Activated naive CD4-positive, alpha-beta T cell treated with anti-CD3 and anti-CD28 coated beads, Interleukin-2, amount 50 U/mL, for 72 hours (primary cell): ENCODE results near the gene ARL15. TPM values are rescaled to one million over a fixed set of nuclear protein-coding genes. Genes with fewer than 3 reads are reported as not detected.

ENCODE experiments used
- ATAC-seq, 2 donors: fragments of 150-1000 bp; cut with Tn5 transposase; 2 replicates each; pipeline ENCODE4 v1.10.0; 2021; ENCODE audit warnings: mild to moderate bottlenecking in 2 of 2, moderate library complexity in 2 of 2
- DNase-seq, 2 donors: peaks; one replicate each; pipeline ENCODE4 v3.0.0; 2021 to 2022; ENCODE audit warnings: low spot score in 2 of 2
- H3K27ac Mint-ChIP-seq, 2 donors: one replicate each; pipeline ENCODE4 v1.8.0; 2022; ENCODE audit warnings: mild to moderate bottlenecking in 2 of 2, mixed read lengths in 2 of 2
- H3K36me3 Mint-ChIP-seq, 2 donors: one replicate each; pipeline ENCODE4 v1.8.0; 2022; ENCODE audit warnings: mixed read lengths in 2 of 2
- H3K9me3 Mint-ChIP-seq, 2 donors: one replicate each; pipeline ENCODE4 v1.8.0; 2022; ENCODE audit warnings: mixed read lengths in 2 of 2
- total RNA-seq, 2 donors: library from RNA; stranded (reverse); gene quantifications; one replicate each; pipeline ENCODE4 v1.2.3, GENCODE V29; 2022

The ARL15 gene
- total RNA-seq, 2 donors from 2014 or later, result 7.1 to 10.2 TPM

DNA sequence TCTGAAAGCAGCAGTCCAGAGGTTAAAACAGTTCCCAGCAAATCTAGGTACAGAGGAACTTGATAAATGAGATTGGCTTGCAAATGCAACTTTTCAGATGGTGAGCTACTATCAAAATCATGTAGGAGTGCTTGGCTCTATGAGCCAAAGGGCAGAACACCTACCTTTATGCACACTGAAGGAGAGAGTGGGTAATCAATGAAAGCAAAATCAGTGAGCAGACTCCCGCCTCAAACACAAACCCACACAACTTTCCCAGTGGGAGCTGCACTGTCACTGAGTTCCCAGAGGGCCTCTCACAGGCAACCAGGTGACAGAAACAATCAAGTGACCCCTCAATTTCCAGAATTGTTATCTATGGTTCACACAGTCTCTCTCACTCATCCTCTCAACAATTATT, 8.5 kb downstream of the ARL15 start:
- Mint-ChIP-seq H3K36me3 (no peaks in the 10 kb centered on the region), H3K27ac (no peak overlapping the region), H3K9me3 (no peaks in the 10 kb centered on the region)
- DNase-seq, result no peak
- ATAC-seq, result no peak

DNA sequence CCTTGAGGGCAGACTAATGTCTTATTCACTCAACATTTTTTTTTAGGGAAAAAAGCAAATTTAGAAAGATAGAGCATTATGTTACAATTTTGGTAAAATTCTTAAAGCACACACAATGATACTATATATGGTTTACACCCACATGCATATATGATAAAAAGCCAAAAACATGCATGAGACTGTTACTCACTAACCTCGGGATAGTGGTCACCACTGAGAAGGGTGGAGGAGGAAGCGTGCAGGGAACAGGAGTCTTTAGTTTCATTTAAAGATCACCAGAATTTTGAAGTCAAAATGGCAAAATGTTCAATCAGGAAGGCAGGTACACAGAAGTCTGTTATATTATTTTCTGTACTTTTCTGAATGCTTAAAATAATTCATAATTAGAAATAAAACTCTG, 9.2 kb downstream of the ARL15 start:
- Mint-ChIP-seq H3K36me3 (no peaks in the 10 kb centered on the region), H3K27ac (no peak overlapping the region), H3K9me3 (no peaks in the 10 kb centered on the region)
- ATAC-seq, result no peak
- no peak for DNase-seq

DNA sequence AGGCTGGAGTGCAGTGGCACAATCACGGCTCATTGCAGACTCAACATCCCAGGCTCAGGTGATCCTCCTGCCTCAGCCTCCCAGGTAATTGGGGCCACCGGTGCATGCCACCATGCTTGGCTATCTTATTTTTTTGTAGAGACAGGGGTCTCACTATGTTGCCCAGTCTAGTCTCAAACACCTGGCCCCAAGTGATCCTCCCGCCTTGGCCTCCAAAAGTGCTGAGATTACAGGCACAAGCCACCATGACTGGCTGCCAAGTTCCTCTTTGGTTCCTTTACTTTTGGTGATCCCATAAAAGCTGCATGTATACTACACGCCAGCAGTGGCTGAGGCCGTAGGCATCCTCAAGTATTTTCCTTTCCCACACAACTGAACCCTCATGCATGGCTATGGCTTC, 11.4 kb downstream of the ARL15 start:
- ATAC-seq (no peak), DNase-seq (no peak)
- H3K27ac Mint-ChIP-seq, result no peak overlapping the region
- no peaks in the 10 kb centered on the region for H3K36me3 Mint-ChIP-seq
- H3K9me3 Mint-ChIP-seq, result no peaks in the 10 kb centered on the region

DNA sequence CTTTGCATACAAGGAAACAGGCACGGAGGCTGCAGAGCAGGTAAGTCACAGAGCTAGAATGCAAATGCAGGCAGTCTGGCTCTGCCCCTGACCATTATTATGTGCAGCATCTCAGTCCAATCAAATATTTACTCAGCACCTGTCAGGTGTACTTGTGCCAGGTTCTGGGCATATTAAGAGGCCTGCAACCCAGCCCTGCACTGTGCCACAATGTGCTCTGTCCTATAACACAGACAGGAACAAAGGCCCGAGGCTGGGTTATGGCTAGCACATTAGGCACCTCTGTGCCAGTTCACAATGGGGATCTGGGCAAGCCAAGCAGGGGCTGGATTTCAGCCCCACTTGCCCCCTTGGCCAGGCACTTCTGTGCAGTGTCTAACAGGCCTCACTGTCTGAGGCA, 14.0 kb downstream of the ARL15 start:
- ATAC-seq, result no peak
- no peaks in the 10 kb centered on the region for H3K36me3 Mint-ChIP-seq
- H3K9me3 Mint-ChIP-seq, result no peaks in the 10 kb centered on the region
- no peak overlapping the region for H3K27ac Mint-ChIP-seq
- DNase-seq, result no peak

DNA sequence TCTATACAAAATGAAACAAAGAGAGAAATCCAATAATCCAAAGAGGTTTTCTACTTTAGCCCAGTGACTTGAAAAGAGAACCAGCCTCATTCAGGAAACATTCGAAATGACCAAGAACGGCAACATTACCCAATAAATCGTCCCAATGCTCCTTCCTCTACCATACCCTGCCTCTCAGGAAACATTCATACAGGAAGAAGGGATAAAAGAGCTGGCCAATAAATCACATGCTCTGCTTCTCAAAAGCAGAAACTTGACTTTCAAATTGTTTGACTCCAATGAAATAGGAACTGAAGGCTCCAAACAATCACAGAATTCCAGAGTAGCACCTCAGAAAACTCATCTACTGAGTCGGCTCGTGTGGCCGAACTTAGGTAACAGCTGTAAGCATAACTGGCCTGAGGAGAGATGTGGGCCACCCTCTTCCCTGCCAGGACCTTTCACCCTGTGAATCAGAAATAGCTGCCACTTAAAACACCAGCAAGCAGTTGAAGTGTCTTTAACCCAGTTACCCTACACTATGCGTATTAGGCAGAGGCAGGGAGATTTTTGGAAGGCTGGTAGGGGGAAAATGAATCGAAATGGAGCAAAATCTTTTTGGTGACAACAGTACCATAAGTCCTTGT, 14.6 kb downstream of the ARL15 start:
- Mint-ChIP-seq H3K27ac (no peak overlapping the region), H3K9me3 (no peaks in the 10 kb centered on the region), H3K36me3 (no peaks in the 10 kb centered on the region)
- DNase-seq (no peak), ATAC-seq (no peak)

DNA sequence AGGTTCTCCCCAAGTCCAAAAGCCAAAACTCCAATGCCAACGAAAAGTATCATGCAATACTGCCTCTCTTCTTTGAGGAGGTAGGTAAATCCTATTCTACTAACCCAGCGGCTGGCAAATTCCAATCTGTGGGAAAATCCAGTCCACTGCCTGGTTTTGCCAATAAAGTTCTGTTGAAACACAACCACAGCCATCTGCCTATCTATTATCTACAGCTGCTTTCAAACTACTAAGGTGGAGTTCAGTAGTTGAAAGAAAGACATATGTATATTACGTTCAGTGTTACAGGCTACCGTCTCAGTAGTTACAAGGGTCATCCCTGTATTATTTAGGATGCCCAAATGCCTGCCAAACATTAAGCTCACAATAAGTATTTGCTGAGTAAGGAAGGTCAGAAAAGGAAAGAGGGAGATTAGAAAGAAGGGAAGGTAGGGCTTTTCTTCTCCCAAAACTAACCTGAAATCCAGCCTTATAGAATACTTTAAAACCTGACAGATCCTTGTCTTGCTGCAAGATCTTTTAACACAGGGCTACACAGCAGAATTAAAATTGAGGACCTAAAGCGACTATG, 16.2 kb downstream of the ARL15 start:
- Mint-ChIP-seq H3K9me3 (no peaks in the 10 kb centered on the region), H3K27ac (no peak overlapping the region), H3K36me3 (peaks cover 0 to under 1% of the 10 kb centered on the region in 2 donors)
- ATAC-seq, result no peak
- no peak for DNase-seq

DNA sequence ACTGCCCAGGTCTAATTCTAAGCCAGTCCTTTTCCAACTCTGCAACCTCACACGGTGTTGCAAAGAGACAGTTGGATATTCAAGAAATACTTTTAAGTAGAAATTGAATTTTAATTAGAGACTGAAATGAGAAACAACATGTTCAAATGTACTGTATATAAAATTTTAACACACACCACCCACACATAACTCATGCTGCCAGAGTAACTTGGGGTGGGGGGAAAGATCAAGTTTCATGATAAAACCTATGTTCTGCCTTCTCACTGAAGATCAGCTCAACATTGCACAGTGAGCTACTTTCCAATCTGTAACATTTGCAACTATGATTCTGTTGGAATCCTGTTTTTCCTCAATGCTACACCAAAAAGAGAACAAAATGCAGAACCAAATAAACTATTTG, 17.5 kb downstream of the ARL15 start:
- ATAC-seq (no peak), DNase-seq (no peak)
- H3K9me3 Mint-ChIP-seq, result peaks cover 0 to 6% of the 10 kb centered on the region in 2 donors
- H3K27ac Mint-ChIP-seq, result no peak overlapping the region
- H3K36me3 Mint-ChIP-seq, result peaks cover 5 to 6% of the 10 kb centered on the region in 2 donors

DNA sequence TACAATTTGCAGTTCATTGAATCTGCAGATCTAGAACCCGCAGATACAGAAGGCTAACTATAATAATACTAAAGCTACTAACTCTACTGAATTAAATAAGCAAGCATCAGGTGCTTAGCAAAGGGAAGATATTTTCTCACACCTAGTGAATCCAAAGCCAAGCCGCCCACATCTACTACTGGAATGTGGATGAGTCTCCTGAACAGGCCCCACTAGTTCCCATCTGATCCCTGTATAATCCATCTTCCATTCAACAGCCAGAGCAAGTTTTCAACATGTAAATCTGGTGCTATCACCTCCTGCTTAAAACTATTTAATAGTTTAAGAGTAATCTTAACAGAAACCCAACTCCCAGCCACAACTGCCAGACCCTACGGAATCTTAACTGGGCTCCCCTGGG, 18.9 kb downstream of the ARL15 start:
- Mint-ChIP-seq H3K9me3 (peaks cover 0 to 9% of the 10 kb centered on the region in 2 donors), H3K27ac (no peak overlapping the region), H3K36me3 (peaks cover 5 to 14% of the 10 kb centered on the region in 2 donors)
- no peak for DNase-seq
- ATAC-seq, result no peak

DNA sequence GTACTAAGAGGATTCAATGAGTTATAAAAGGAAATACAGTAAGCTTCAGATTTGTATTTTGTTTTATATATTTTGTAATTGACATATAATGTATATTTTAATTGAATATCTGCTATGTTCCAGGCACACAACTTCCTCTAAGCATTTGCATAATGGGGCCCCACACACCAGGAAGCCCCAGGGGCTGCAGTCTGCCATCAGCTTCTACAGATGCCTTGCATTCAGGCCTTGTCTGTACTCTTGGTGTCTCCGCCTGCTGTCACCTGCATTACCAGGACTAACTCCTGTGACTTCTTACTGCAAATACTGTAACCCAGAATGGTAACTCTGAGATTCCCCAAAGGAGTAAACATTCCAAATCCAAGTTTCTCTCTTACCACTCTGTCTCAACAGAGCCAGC, 20.6 kb downstream of the ARL15 start:
- no peak overlapping the region for H3K27ac Mint-ChIP-seq
- no peak for DNase-seq
- H3K9me3 Mint-ChIP-seq, result peaks cover 0 to 9% of the 10 kb centered on the region in 2 donors
- no peak for ATAC-seq
- H3K36me3 Mint-ChIP-seq, result peaks cover 5 to 19% of the 10 kb centered on the region in 2 donors

DNA sequence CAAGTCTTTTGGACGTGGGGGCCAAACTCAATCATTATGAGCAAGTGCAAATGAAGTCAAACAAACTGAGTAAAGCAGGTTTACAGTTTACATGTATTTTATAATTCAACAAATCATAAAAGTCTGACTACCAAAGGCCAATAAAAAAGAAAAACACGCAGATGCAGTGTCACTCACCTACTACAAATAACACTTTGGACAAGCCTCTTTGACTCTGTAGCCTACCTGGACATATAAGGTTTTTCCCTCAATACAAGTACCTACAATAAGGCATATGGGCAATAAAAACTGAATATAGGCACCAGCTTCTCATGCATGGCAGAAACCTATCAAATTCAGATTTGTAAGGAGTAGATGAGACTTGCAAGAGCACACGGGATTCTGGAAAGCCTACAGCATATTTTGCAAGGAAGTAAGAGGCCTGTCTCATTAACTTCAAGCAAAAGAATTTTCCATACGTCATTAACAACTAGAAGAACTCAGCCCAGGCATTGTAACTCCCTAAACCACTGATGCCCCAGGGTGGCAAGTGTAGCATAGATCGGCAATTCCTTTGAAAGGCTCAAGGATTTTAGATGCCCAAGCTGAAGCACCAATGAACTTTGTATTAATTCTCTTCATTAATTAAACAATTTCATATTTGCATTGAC, 21.7 kb downstream of the ARL15 start:
- ATAC-seq (no peak), DNase-seq (no peak)
- Mint-ChIP-seq H3K27ac (no peak overlapping the region), H3K9me3 (peaks cover 0 to 9% of the 10 kb centered on the region in 2 donors), H3K36me3 (peaks cover 5 to 19% of the 10 kb centered on the region in 2 donors)

DNA sequence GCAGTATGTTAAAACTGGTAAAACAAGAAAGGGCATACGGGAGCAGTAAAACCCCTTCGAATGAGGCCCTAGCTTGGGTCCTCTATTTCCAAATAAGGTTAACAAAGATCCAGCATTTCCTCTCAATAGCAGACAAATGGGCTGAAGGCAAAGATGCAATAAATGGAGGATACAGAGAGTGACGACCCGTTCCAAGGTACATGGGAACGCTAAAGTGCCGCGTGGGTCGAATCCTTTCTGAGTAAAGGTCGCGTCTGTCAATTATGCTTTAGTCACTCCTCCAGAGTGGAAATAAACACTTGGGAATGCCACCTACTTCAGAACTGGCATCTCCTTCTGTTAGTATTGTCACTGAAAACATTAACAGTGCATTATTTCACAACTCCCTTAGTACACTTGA, 24.7 kb downstream of the ARL15 start:
- no peak overlapping the region for H3K27ac Mint-ChIP-seq
- peaks cover 5 to 19% of the 10 kb centered on the region in 2 donors for H3K36me3 Mint-ChIP-seq
- DNase-seq (no peak), ATAC-seq (no peak)
- peaks cover 0 to 9% of the 10 kb centered on the region in 2 donors for H3K9me3 Mint-ChIP-seq

DNA sequence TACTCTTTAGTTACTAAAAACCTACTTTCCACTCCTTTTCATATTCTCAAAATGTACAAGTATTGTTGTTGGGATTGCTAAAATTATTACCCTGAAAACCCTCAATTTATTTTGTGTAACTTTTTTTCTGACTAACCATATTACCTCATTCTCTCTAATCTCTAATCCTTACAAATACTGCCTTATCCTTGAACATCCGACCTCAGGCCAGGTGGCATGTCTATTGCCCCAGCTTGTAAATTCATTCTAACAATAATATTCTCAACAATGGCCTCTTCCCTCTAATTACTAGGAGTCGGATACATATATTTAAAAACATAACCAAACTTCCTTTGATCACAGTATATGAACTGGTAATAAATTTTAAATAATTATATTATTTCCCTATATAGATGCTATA, 25.8 kb downstream of the ARL15 start:
- Mint-ChIP-seq H3K27ac (no peak overlapping the region), H3K36me3 (peaks cover 13 to 27% of the 10 kb centered on the region in 2 donors), H3K9me3 (peaks cover 0 to 9% of the 10 kb centered on the region in 2 donors)
- ATAC-seq (no peak), DNase-seq (no peak)

DNA sequence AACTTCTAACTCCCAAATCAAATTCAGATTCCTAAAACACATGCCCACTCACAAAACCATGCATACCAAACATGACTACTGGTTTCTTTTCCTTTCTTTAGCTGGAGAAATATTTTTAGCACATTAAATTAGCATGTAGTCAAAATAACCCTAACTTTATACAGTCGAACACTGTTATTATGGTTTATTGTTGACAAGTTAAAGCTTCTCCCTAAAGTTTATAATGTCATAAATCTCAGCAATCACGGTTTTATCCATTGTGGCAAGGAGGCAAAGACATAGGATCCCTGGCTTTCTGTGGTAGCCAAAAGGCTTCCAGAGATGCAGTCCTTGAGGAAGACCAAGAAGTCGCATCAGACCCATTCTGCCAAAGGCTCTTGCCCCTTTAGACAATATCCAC, 27.5 kb downstream of the ARL15 start:
- DNase-seq (no peak), ATAC-seq (no peak)
- Mint-ChIP-seq H3K27ac (no peak overlapping the region), H3K36me3 (peaks cover 9 to 26% of the 10 kb centered on the region in 2 donors), H3K9me3 (peaks cover 0 to 4% of the 10 kb centered on the region in 2 donors)

DNA sequence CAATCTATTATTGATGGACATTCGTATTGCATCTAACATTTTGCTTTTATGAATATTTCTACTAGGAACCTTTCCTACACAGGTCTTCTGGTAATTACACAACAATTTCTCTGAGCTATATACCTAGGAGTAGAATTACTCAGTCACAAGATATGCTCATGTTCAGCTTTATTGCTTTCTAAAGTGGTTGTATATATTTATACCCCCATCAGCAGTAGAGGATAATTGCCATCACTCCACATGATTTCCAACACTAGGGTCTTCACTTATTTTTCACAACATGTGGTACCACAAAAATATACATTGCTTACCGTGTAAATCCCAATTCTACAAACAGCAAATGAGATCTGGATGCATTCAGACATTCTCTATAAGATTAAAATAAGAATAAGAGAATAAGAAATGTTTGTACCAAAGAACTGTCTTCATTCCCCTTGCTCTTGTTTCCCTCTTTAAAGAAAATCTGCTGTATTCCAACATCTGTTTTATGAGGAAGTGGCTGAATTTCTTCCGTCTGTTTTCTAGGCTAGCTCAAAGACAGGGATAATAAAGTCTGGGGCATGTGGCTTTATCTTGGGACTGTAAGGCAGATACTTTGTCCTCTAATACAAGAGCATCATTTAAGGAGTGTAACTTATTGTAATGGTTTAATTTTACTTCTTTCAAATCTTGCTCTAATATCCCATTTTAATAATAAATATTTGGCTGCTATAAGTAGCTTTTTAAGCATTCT, 28.2 kb downstream of the ARL15 start:
- Mint-ChIP-seq H3K9me3 (peaks cover 0 to 1% of the 10 kb centered on the region in 2 donors), H3K27ac (no peak overlapping the region), H3K36me3 (peaks cover 9 to 24% of the 10 kb centered on the region in 2 donors)
- no peak for DNase-seq
- ATAC-seq, result no peak

DNA sequence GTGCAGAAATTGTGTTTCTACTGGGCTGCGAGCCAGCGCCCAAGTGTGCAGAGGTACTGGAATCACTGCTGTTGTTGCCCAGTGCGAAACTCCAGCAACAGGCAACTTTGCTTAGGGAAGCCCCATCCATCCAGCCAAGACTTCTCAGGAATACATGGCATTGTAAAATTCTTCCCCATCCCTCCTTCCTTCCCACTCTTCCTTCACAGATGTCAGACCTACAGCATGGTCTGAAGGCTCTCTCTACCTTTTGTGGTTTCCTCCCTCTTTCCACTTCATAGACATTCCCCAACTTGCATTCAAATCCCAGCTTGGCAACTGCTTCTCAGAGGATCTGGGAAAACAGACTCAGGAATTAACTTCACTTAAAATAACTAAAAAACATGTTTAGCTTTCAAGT, 30.4 kb downstream of the ARL15 start:
- H3K36me3 Mint-ChIP-seq, result peaks cover 9 to 13% of the 10 kb centered on the region in 2 donors
- no peak overlapping the region for H3K27ac Mint-ChIP-seq
- no peaks in the 10 kb centered on the region for H3K9me3 Mint-ChIP-seq
- no peak for DNase-seq
- ATAC-seq, result no peak

DNA sequence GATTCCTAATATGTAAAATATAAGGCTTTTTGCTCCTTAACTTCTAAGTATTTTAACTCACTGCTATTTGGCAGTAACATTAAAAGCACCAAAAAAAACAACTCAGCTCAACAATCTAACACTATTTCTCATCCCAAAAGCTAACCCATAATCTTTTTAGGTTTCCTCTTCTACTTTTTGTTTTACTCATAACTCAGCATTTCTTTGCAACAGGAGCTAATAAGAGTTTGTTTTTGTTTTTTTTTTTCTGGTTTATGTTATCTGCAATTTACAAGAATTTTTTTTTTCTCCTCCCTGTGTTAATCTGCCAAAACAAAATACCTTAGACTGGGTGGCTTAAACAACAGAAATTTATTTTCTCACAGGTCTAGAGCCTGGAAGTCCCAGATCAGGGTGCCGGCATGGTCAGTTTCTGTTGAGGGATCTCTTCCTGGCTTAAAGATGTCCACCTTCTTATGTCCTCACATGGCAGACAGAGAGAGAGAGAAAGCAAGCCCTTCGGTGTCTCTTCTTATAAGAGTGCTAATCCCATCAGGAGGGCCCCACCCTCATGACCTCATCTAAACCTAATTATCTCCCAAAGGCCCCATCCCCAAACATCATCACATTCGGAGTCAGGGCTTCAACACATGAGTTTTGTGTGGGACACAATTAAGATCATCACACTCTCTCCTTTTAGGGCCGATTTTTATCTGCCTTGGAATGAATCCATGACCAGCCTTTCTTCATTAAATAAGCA, 31.2 kb downstream of the ARL15 start:
- ATAC-seq (no peak), DNase-seq (no peak)
- no peaks in the 10 kb centered on the region for H3K9me3 Mint-ChIP-seq
- H3K27ac Mint-ChIP-seq, result no peak overlapping the region
- H3K36me3 Mint-ChIP-seq, result peaks cover 9 to 13% of the 10 kb centered on the region in 2 donors
